IMR-90 (cell line): ENCODE results near the gene EDN2. TPM values are rescaled to one million over a fixed set of nuclear protein-coding genes. Genes with fewer than 3 reads are reported as not detected.
A peak's percentile ranks its signal among the peaks of the same experiment; 100 is the strongest.

Experiments
- ATAC-seq: fragments of 200-7000 bp; cut with Tn5 transposase; 2 replicates; pipeline ENCODE4 v1.9.1; 2020; ENCODE audit warnings: low read depth, mild to moderate bottlenecking, moderate library complexity
- BruUV-seq: library from RNA; stranded (reverse); fragments of 400-500 nt; replicated peaks from 2 replicates; lab custom pipeline; 2021; lab: Mats Ljungman, UMichigan
- CTCF ChIA-PET: fragments of 300-600 bp; formaldehyde crosslinking; extraction: SDS; loops from one replicate; lab custom pipeline; 2021; ENCODE audit warnings: antibody characterized with exemption; lab: Yijun Ruan, JAX
- POLR2A ChIA-PET: fragments of 300-600 bp; sonication (Branson Sonifier 250); formaldehyde crosslinking; loops from one replicate; lab custom pipeline; 2022; ENCODE audit warnings: antibody characterized with exemption; ENCODE audit not compliant: unreplicated experiment; lab: Charles Lee
- DNase-seq: peaks from one replicate; pipeline ENCODE4 v3.0.0; 2013
- H2AFZ ChIP-seq: replicated peaks from 2 replicates; pipeline ENCODE3; 2013; ENCODE audit warnings: low read length, mild to moderate bottlenecking; ENCODE audit not compliant: poor library complexity
- H2AK5ac ChIP-seq: 2 replicates; pipeline ENCODE4 v1.6.1; 2013; ENCODE audit warnings: low read depth, low read length, inconsistent platforms
- H2AK9ac ChIP-seq: replicated peaks from 2 replicates; pipeline ENCODE3; 2013; ENCODE audit warnings: mild to moderate bottlenecking, low read depth, low read length, moderate library complexity; ENCODE audit not compliant: poor library complexity
- H2BK120ac ChIP-seq: 2 replicates; pipeline ENCODE4 v1.6.1; 2013; ENCODE audit warnings: low read depth, low read length, inconsistent platforms
- H2BK15ac ChIP-seq: 3 replicates; pipeline ENCODE4 v1.6.1; 2013; ENCODE audit warnings: low read depth, low read length, inconsistent platforms
- H2BK20ac ChIP-seq: 2 replicates; pipeline ENCODE4 v1.6.1; 2013; ENCODE audit warnings: low read depth, mild to moderate bottlenecking, inconsistent platforms, low read length, moderate library complexity
- H2BK5ac ChIP-seq: 2 replicates; pipeline ENCODE4 v1.6.1; 2013; ENCODE audit warnings: mild to moderate bottlenecking, low read depth, low read length, inconsistent platforms; ENCODE audit not compliant: poor library complexity, severe bottlenecking
- H3K14ac ChIP-seq: replicated peaks from 2 replicates; pipeline ENCODE4 v1.6.1; 2013; ENCODE audit warnings: low read depth, low read length, inconsistent platforms
- H3K18ac ChIP-seq: 2 replicates; pipeline ENCODE4 v1.6.1; 2013; ENCODE audit warnings: low read depth, low read length, control low read depth
- H3K23ac ChIP-seq: 2 replicates; pipeline ENCODE4 v1.6.1; 2013; ENCODE audit warnings: low read depth, low read length, inconsistent platforms
- H3K27ac ChIP-seq: 2 replicates; pipeline ENCODE4 v1.5.1; 2013; ENCODE audit warnings: mild to moderate bottlenecking, control low read depth, low read length; ENCODE audit not compliant: insufficient read depth
- H3K27me3 ChIP-seq: 2 replicates; pipeline ENCODE4 v1.6.1; 2013; ENCODE audit warnings: low read length; ENCODE audit not compliant: control insufficient read depth, insufficient read depth
- H3K36me3 ChIP-seq: 2 replicates; pipeline ENCODE4 v1.6.1; 2013; ENCODE audit warnings: low read length, mixed read lengths; ENCODE audit not compliant: control insufficient read depth, insufficient read depth
- H3K4ac ChIP-seq: 2 replicates; pipeline ENCODE4 v1.6.1; 2013; ENCODE audit warnings: low read depth, low read length, inconsistent platforms
- H3K4me1 ChIP-seq: 2 replicates; pipeline ENCODE4 v1.6.1; 2013; ENCODE audit warnings: low read length, mixed read lengths; ENCODE audit not compliant: control insufficient read depth, insufficient read depth
- H3K4me2 ChIP-seq: 2 replicates; pipeline ENCODE4 v1.6.1; 2013; ENCODE audit warnings: low read depth, mild to moderate bottlenecking, control low read depth, low read length, moderate library complexity
- H3K4me3 ChIP-seq: 2 replicates; pipeline ENCODE4 v1.5.1; 2013; ENCODE audit warnings: low read depth, mild to moderate bottlenecking, control low read depth, low read length, moderate library complexity; ENCODE audit not compliant: insufficient read depth
- H3K56ac ChIP-seq: 2 replicates; pipeline ENCODE4 v1.6.1; 2013; ENCODE audit warnings: low read length, inconsistent platforms; ENCODE audit not compliant: insufficient read depth; ENCODE audit errors: extremely low read depth
- H3K79me1 ChIP-seq, 2 experiments: 2 replicates each; pipeline ENCODE4 v1.6.1; 2013; ENCODE audit warnings: low read length in 2 of 2, inconsistent platforms in 1 of 2, low read depth in 1 of 2
- H3K9ac ChIP-seq: 2 replicates; pipeline ENCODE4 v1.6.1; 2013; ENCODE audit warnings: low read depth, low read length, control low read depth
- H3K9me1 ChIP-seq: 2 replicates; pipeline ENCODE4 v1.6.1; 2013; ENCODE audit warnings: low read length, inconsistent platforms; ENCODE audit not compliant: insufficient read depth
- H3K9me3 ChIP-seq: 2 replicates; pipeline ENCODE4 v1.6.1; 2013; ENCODE audit warnings: low read length; ENCODE audit not compliant: control insufficient read depth, insufficient read depth
- H4K20me1 ChIP-seq: 2 replicates; pipeline ENCODE4 v1.6.1; 2013; ENCODE audit warnings: low read length, inconsistent platforms; ENCODE audit not compliant: insufficient read depth
- H4K5ac ChIP-seq: 2 replicates; pipeline ENCODE4 v1.6.1; 2013; ENCODE audit warnings: mild to moderate bottlenecking, low read depth, low read length, control low read depth
- H4K8ac ChIP-seq, 2 experiments: 2 replicates each; pipeline ENCODE4 v1.6.1; 2013; ENCODE audit warnings: low read depth in 2 of 2, low read length in 2 of 2, control low read depth in 1 of 2, inconsistent platforms in 1 of 2
- H4K91ac ChIP-seq: 2 replicates; pipeline ENCODE4 v1.6.1; 2013; ENCODE audit warnings: low read depth, low read length, inconsistent platforms; ENCODE audit not compliant: insufficient read depth
- BHLHE40 ChIP-seq: fragments of 150-350 bp; IDR thresholded peaks from 2 replicates; pipeline ENCODE4 v1.6.1; 2016; ENCODE audit warnings: mild to moderate bottlenecking, low read depth, low read length
- POLR2A ChIP-seq: IDR thresholded peaks from 2 replicates; pipeline ENCODE4 v1.6.1; 2012; ENCODE audit warnings: mild to moderate bottlenecking, low read depth, low read length
- WGBS, 2 experiments: methylation state at CpG; one replicate each; pipeline versions ENCODE4 v1.1.5 to v1.1.7; 2013; ENCODE audit warnings: missing lambda C conversion rate in 2 of 2; ENCODE audit not compliant: insufficient read length in 1 of 2; ENCODE audit errors: extremely low coverage in 2 of 2; 5-methylcytosine and 5-hydroxymethylcytosine counted together
- dilution Hi-C: fragments of 300-500 bp; cut with HindIII; formaldehyde crosslinking; loops from one replicate; pipeline ENCODE4 v1.14.3; 2018; ENCODE audit warnings: low sequenced_read_pairs; ENCODE audit not compliant: unreplicated experiment
- in situ Hi-C: fragments of 300-500 bp; cut with MboI; formaldehyde crosslinking; loops from 3 replicates; pipeline ENCODE4 v1.14.3; 2019; ENCODE audit warnings: low sequenced_read_pairs, inconsistent platforms, mixed read lengths
- intact Hi-C: fragments of 100-400 bp; cut with micrococcal nuclease; formaldehyde crosslinking; loops from 2 replicates; pipeline ENCODE4 v1.10.0; 2022
- polyA plus RNA-seq, 3 experiments: library from polyadenylated mRNA; depleted of rRNA; stranded (reverse); fragments of >200 nt; gene quantifications; 2 replicates each; pipeline ENCODE4 v1.2.3, GENCODE V29; 2012; ENCODE audit warnings: low replicate concordance in 1 of 3
- total RNA-seq: library from RNA; depleted of rRNA; stranded (reverse); fragments of >200 nt; gene quantifications from 2 replicates; pipeline ENCODE4 v1.2.3, GENCODE V29; 2012

The EDN2 gene
- total and polyA plus RNA-seq, 2 of the 4 experiments (the other 2 are of a cell fraction) = 0.27 TPM; not detected in 1

- DNase-seq (no peak), ATAC-seq (no peak)
- WGBS, 2 experiments = 84% methylated on average over 3 of the region's 3 CpGs; no CpG with 5 or more reads in 1 of the 2 experiments
- H3K56ac ChIP-seq = no peak overlapping the region
- H3K4ac ChIP-seq = no peak overlapping the region
- H2AFZ ChIP-seq = peak overlapping the region; percentile 94
- dilution Hi-C loops = no loop called here
- H3K9me1 ChIP-seq = no peaks in the 10 kb centered on the region; the same call in 1 of the 2 replicates
- no peaks in the 10 kb centered on the region for H4K20me1 ChIP-seq
- no peak overlapping the region for H4K5ac ChIP-seq
- no peaks in the 10 kb centered on the region for H3K9me3 ChIP-seq
- H4K8ac ChIP-seq = no peak overlapping the region
- POLR2A ChIA-PET = no interaction called here
- H2BK5ac ChIP-seq = no peak overlapping the region
- no peak overlapping the region for H3K18ac ChIP-seq
- H3K23ac ChIP-seq = no peak overlapping the region
- no TSS peak for BruUV-seq
- CTCF ChIA-PET = no interaction called here
- H2BK15ac ChIP-seq = no peak overlapping the region
- H3K27me3 ChIP-seq = no peaks in the 10 kb centered on the region
- no peak overlapping the region for H4K91ac ChIP-seq
- no peak overlapping the region for H2BK20ac ChIP-seq
- H2AK9ac ChIP-seq = peak overlapping the region; percentile 79
- no peak overlapping the region for H2BK120ac ChIP-seq
- H3K27ac ChIP-seq = no peak overlapping the region
- no peaks in the 10 kb centered on the region for H3K79me1 ChIP-seq
- H2AK5ac ChIP-seq = no peak overlapping the region
- no peaks in the 10 kb centered on the region for H3K36me3 ChIP-seq
- H3K9ac ChIP-seq = no peak overlapping the region
- in situ Hi-C loops = no loop called here
- TF ChIP-seq BHLHE40 (no peak), POLR2A (no peak)
- intact Hi-C loops = loop anchor here (5.0 kb wide), 1 partner anchor 280 kb away; no protein-coding TSS in a partner anchor
- peaks cover 3% of the 10 kb centered on the region; the same call in 1 of the 2 replicates for H3K4me1 ChIP-seq
- H3K4me3 ChIP-seq = no peak overlapping the region
- H3K14ac ChIP-seq = no peak overlapping the region
- no peak overlapping the region for H3K4me2 ChIP-seq
Observed at GRCh38 chr1:41517062-41517438, 32.6 kb upstream of the EDN2 start.
